ENCODE measurements around the gene STPG4.

DNA sequence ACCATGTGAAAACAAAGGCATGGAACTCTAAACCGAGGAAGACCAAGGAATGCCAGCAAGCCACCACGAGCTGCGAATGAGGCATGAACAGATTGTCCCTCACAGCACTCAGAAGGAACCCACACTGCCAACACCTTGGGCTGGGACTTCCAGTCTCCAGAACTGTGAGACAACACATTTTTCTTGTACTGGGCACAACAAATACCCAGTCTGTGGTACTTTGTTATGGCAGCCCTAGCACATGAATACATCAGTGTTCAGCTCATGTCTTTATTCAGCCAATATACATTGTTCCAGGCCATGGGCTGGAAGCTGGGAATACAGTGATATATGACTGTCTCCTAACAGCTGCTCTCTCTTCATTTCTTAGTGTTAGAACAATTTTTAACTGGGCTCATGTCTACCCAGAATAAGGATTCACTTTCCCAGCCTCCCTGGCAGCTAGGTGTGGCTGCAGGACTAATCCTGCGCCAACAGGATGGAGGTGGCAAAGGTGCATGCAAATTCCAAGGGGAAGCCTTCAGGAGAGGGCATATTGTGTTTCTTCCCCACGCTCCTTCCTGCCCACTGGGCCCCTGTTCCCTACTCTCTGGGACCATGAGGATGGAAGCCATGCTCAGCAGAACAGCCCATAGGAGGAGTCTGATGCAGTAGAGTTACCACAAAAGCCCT is 59.6 kb downstream of the STPG4 start:
- TF ChIP-seq, protein P1, sequence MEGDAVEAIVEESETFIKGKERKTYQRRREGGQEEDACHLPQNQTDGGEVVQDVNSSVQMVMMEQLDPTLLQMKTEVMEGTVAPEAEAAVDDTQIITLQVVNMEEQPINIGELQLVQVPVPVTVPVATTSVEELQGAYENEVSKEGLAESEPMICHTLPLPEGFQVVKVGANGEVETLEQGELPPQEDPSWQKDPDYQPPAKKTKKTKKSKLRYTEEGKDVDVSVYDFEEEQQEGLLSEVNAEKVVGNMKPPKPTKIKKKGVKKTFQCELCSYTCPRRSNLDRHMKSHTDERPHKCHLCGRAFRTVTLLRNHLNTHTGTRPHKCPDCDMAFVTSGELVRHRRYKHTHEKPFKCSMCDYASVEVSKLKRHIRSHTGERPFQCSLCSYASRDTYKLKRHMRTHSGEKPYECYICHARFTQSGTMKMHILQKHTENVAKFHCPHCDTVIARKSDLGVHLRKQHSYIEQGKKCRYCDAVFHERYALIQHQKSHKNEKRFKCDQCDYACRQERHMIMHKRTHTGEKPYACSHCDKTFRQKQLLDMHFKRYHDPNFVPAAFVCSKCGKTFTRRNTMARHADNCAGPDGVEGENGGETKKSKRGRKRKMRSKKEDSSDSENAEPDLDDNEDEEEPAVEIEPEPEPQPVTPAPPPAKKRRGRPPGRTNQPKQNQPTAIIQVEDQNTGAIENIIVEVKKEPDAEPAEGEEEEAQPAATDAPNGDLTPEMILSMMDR (tag by site-specific recombination; IDR thresholded peaks at IDR 0.05): no peak
- TF ChIP-seq SP3 (tag by site-specific recombination; IDR thresholded peaks at IDR 0.05) (no peak), ZFP41 (tag by site-specific recombination; IDR thresholded peaks at IDR 0.05; ENCODE audit: borderline replicate concordance) (no peak), IKZF3 (tag by site-specific recombination; IDR thresholded peaks at IDR 0.05) (no peak), SP2 (tag by site-specific recombination; IDR thresholded peaks at IDR 0.05) (no peak), ZNF514 (tag by site-specific recombination; IDR thresholded peaks at IDR 0.05) (no peak), ZNF501 (tag by site-specific recombination; IDR thresholded peaks at IDR 0.05) (no peak), GFI1B (tag by site-specific recombination; IDR thresholded peaks at IDR 0.05) (no peak)
- TF ChIP-seq, protein P2, sequence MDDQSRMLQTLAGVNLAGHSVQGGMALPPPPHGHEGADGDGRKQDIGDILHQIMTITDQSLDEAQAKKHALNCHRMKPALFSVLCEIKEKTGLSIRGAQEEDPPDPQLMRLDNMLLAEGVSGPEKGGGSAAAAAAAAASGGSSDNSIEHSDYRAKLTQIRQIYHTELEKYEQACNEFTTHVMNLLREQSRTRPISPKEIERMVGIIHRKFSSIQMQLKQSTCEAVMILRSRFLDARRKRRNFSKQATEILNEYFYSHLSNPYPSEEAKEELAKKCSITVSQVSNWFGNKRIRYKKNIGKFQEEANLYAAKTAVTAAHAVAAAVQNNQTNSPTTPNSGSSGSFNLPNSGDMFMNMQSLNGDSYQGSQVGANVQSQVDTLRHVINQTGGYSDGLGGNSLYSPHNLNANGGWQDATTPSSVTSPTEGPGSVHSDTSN (CRISPR knock-in tag; IDR thresholded peaks at IDR 0.05): no peak
- TF ChIP-seq, protein P3, sequence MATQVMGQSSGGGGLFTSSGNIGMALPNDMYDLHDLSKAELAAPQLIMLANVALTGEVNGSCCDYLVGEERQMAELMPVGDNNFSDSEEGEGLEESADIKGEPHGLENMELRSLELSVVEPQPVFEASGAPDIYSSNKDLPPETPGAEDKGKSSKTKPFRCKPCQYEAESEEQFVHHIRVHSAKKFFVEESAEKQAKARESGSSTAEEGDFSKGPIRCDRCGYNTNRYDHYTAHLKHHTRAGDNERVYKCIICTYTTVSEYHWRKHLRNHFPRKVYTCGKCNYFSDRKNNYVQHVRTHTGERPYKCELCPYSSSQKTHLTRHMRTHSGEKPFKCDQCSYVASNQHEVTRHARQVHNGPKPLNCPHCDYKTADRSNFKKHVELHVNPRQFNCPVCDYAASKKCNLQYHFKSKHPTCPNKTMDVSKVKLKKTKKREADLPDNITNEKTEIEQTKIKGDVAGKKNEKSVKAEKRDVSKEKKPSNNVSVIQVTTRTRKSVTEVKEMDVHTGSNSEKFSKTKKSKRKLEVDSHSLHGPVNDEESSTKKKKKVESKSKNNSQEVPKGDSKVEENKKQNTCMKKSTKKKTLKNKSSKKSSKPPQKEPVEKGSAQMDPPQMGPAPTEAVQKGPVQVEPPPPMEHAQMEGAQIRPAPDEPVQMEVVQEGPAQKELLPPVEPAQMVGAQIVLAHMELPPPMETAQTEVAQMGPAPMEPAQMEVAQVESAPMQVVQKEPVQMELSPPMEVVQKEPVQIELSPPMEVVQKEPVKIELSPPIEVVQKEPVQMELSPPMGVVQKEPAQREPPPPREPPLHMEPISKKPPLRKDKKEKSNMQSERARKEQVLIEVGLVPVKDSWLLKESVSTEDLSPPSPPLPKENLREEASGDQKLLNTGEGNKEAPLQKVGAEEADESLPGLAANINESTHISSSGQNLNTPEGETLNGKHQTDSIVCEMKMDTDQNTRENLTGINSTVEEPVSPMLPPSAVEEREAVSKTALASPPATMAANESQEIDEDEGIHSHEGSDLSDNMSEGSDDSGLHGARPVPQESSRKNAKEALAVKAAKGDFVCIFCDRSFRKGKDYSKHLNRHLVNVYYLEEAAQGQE (tag by site-specific recombination; IDR thresholded peaks at IDR 0.05): no peak
- TF ChIP-seq, protein P4, sequence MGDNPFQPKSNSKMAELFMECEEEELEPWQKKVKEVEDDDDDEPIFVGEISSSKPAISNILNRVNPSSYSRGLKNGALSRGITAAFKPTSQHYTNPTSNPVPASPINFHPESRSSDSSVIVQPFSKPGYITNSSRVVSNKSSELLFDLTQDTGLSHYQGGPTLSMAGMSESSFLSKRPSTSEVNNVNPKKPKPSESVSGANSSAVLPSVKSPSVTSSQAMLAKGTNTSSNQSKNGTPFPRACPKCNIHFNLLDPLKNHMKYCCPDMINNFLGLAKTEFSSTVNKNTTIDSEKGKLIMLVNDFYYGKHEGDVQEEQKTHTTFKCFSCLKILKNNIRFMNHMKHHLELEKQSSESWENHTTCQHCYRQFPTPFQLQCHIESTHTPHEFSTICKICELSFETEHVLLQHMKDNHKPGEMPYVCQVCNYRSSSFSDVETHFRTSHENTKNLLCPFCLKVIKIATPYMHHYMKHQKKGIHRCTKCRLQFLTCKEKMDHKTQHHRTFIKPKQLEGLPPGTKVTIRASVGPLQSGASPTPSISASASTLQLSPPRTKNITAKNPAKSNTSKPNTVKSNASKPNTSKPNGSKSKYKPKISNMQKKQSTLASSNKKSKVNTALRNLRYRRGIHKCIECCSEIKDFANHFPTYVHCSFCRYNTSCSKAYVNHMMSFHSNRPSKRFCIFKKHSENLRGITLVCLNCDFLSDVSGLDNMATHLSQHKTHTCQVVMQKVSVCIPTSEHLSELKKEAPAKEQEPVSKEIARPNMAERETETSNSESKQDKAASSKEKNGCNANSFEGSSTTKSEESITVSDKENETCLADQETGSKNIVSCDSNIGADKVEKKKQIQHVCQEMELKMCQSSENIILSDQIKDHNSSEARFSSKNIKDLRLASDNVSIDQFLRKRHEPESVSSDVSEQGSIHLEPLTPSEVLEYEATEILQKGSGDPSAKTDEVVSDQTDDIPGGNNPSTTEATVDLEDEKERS (tag by site-specific recombination; IDR thresholded peaks at IDR 0.05): no peak

All from HEK293 (cell line).